Right atrium auricular region (tissue), 2 donors: ENCODE measurements around the gene VSIG10. TPM values are rescaled to one million over a fixed set of nuclear protein-coding genes. Genes with fewer than 3 reads are reported as not detected.

Experiments used
- DNase-seq: peaks from one replicate; pipeline ENCODE4 v3.0.0-alpha.2; 2019; ENCODE audit warnings: low spot score
- H3K27ac ChIP-seq, 2 donors: fragments of 200-600 bp; sonication (generic); 1 replicate in 1 of 2; 2 replicates in 1 of 2; pipeline ENCODE4 v1.5.1; 2016 to 2019
- H3K27me3 ChIP-seq, 2 donors: fragments of 200-600 bp; sonication (generic); one replicate each; pipeline versions ENCODE4 v1.5.1 to v1.6.0; 2017 to 2019
- H3K36me3 ChIP-seq: fragments of 200-600 bp; sonication (generic); one replicate; pipeline ENCODE4 v1.5.1; 2016
- H3K4me1 ChIP-seq, 2 donors: fragments of 200-600 bp; sonication (generic); one replicate each; pipeline versions ENCODE4 v1.5.1 to v1.6.0; 2017 to 2019
- H3K4me3 ChIP-seq, 2 donors: fragments of 200-600 bp; sonication (generic); 1 replicate in 1 of 2; 2 replicates in 1 of 2; pipeline ENCODE4 v1.5.1; 2017 to 2019; ENCODE audit warnings: mild to moderate bottlenecking in 1 of 2, moderate library complexity in 1 of 2
- H3K9me3 ChIP-seq, 2 donors: fragments of 200-600 bp; sonication (generic); one replicate each; pipeline ENCODE4 v1.5.1; 2019
- CTCF ChIP-seq, 2 donors: fragments of 200-600 bp; sonication (generic); IDR thresholded peaks; one replicate each; pipeline ENCODE4 v1.5.1; 2019; ENCODE audit warnings: antibody characterized with exemption in 2 of 2
- total RNA-seq, 2 donors: library from RNA; depleted of rRNA; stranded (reverse); fragments of >200 nt; gene quantifications; one replicate each; pipeline ENCODE4 v1.1.0, GENCODE V29; 2016

The VSIG10 gene
- total RNA-seq, 2 donors from 2014 or later = 11.0 to 12.4 TPM

DNA sequence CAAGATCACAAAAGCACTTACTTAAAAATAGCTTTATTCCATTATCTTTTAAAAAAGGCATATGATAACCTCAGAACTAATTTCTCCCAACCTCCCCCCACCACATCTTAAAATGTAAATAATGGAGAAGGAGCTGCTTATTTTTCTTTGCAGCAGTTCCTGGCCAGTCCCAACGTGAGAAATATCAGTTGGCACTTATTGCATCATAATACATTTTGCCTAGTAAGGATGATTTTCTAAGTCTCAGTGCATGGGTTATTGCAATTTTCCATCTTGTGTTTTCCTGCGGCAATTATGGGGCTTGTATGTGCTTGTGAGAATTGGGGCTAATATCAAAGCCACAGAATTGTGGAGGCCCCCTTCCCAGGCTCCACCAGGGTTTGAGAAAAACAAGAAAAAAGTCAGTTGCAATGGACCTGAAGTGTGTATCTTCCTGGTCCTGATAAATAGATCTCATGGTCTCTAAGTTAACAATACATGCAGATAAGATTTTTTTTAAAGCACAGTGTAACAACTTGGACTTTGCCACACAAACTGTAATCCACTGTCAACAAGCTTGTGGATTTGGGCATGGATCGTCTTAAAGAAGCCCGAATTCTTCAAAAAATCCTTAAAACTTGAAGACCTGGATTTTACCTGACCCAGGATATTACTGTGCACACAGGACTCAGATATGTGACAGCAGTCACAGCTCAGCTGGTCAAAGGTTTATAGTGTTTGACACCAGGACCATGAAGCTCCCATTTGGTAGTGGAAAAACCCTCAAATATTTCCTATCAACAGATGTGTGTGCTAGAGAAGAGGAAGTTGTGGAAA lies 40.0 kb downstream of the VSIG10 start:
- Histone ChIP-seq H3K9me3 (no peaks in the 10 kb centered on the region), H3K4me3 (no peak overlapping the region), H3K4me1 (peaks cover 0 to 44% of the 10 kb centered on the region in 2 donors), H3K36me3 (no peaks in the 10 kb centered on the region), H3K27ac (no peak overlapping the region), H3K27me3 (no peaks in the 10 kb centered on the region)
- no peak for DNase-seq
- TF ChIP-seq CTCF (IDR thresholded peaks at IDR 0.05) = no peak

DNA sequence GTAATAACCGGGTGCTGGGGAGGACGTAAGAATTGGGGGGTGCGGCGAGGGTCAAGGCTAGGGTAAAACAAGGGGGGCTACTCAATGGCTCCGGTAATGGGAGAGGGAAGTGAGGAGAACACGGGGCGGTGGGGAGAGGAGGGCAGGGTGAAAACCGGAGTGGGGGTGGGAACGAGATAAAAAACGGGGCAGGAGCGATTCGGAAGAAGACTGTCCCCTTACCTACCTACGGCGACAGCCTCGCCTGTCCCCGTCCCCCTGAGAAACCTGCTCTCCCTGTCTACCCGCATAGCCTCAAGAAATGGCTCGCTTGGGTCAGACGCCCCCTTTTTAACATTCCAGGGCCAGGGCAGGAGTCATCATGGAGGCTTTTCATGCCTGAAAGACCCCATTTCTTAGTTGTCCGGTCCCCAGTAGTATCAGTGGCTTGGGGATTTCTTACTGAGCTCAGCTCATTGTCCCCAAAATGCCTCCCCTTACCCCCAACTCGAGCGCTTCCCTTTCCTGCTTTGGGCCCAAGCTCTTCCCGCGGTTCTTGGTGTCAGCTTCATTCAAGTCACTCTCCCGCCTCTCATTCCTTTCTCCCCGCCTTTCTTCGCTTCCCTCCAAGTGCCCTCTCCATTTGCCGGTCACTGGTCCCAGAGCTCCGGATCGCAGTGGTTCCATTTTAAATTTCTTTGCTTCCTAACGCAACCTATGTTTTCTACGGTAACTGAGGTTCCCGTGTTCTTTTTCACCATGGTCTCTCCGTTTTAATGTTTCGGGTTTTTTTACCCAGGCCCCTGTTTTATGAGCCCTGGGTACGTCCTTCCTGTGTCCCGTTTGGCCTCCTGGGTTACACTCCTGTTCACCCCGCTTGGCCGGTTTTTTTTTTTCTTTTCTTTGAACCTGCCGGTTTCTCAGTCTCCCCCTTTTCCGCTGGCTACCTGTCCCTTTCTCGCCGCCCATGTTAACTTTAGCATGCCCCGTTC lies 41.7 kb downstream of the VSIG10 start:
- Histone ChIP-seq H3K4me3 (peak overlapping the region; percentile 79 to 86), H3K4me1 (peaks cover 0 to 48% of the 10 kb centered on the region in 2 donors), H3K27me3 (no peaks in the 10 kb centered on the region), H3K36me3 (no peaks in the 10 kb centered on the region), H3K27ac (peak overlapping the region; percentile 98), H3K9me3 (no peaks in the 10 kb centered on the region)
- DNase-seq = no peak
- no peak for TF ChIP-seq CTCF (IDR thresholded peaks at IDR 0.05)

DNA sequence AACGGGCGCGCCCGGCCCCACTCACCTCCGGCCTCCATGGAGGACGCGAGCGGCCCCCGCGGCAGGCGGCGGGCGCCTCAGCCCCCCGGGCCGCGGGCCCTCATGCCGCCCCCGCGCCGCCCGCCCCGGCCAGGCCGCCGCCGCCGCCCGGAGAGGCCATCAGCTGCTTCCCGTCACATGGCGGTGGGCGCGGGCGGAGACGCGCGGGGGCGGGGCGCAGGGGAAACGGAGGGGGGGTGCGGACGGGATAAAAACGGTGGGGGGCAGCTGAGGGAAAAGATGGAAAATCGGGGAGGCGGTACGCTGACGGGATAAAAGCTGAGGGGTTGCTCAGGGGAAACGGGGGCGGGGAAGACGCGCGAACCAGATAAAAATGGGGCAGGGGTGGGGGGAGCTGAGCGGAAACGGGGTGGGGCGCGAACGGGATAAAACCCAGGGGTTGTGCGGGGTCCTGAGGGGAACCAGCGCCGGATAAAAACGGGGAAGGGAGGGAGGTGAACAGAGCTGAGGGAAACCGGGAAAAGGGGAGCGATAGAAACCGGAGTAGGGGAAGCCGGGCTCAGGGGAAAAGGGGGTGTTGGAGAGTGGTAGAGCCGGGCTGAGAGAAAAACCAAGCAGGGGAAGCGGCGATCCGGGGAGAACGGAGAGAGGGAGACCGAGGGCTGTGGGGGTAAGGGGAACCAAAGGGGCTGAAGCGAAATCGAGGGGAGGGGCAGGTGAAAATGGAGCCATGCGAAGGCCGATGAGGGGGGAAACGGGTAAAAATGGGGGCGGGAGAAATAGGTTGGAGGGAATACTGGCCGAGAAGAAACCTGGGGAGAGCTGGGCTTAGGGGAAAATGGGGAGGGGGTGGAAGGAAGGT lies 42.6 kb downstream of the VSIG10 start, which contains the start of gene WSB2:
TSS of gene WSB2 (minus strand) at position 169 of the 862 bp plus-strand sequence. CDS start at position 38, 131 bp downstream.
- Histone ChIP-seq H3K4me1 (peaks cover 0 to 56% of the 10 kb centered on the region in 2 donors), H3K36me3 (no peaks in the 10 kb centered on the region)
- no peak for TF ChIP-seq CTCF (IDR thresholded peaks at IDR 0.05)

GRCh38 chr12:118060301-118061010 lies 43.4 kb downstream of the VSIG10 start:
- Histone ChIP-seq H3K27ac (peak overlapping the region; percentile 98), H3K4me1 (peaks cover 0 to 64% of the 10 kb centered on the region in 2 donors), H3K4me3 (peak overlapping the region; percentile 79 to 86), H3K27me3 (no peaks in the 10 kb centered on the region), H3K9me3 (no peaks in the 10 kb centered on the region), H3K36me3 (no peaks in the 10 kb centered on the region)
- no peak for DNase-seq
- TF ChIP-seq CTCF (IDR thresholded peaks at IDR 0.05) = no peak

More for the DNA sequence above, 42.6 kb downstream of the VSIG10 start, which contains the start of gene WSB2:
- H3K4me3 ChIP-seq = peak within 1 kb of the TSS; percentile 79 to 86
- no peaks in the 10 kb centered on the region for H3K27me3 ChIP-seq
- no peak for DNase-seq
- H3K9me3 ChIP-seq = no peaks in the 10 kb centered on the region
- peak within 1 kb of the TSS; percentile 98 for H3K27ac ChIP-seq
